LHCN-M2 (cell line): ENCODE measurements around the gene PRR14. TPM values are rescaled to one million over a fixed set of nuclear protein-coding genes. Genes with fewer than 3 reads are reported as not detected.
A peak's percentile ranks its signal among the peaks of the same experiment; 100 is the strongest.

ENCODE experiments used
- DNase-seq: peaks from one replicate; pipeline ENCODE4 v3.0.0-alpha.2; 2012; ENCODE audit warnings: low read depth
- total RNA-seq: library from RNA; depleted of rRNA; stranded (reverse); fragments of >200 nt; gene quantifications from 2 replicates; pipeline ENCODE4 v1.2.3, GENCODE V29; 2014

Gene PRR14
- total RNA-seq, 1 experiment from 2014 or later = 12.7 TPM

DNA sequence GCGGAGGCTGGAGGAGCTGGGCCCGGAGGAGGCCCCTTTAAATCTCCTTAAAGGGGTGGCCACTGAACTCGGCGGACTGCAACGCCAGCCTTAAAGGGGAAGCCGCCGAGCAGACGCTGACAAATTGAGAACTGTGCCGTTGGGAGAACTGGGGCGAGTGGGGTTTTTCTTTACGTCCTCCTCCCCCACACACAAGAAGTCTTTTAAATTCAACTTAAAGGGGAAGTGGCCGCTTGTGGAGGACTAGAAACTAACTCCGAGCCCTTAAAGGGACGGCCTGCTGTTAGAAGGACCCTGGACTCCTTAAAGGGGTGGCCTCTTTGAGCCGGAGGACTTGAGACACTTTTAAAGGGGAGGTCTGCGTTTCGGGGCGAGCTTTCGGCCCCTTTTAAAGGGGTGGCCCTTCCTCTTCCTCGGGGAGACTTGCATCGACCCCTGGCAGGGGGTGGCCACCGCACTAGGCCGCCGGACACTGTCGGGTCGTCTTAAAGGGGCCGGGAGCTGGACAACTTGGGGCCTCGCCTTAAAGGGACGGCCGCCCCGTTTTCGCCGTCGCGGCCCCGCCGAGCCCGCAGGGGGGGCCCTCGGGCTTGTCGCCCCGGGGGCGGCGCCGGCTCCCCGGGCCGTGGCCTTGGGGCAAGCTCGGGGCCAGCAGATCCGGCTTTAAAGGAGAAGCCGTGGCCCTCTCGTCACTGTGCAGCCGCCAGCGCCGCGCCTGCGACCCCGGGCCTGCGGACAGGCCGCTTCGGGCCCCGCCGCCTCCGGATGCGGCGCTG lies 8.2 kb downstream of the PRR14 start:
- DNase-seq = peak; percentile 96

DNA sequence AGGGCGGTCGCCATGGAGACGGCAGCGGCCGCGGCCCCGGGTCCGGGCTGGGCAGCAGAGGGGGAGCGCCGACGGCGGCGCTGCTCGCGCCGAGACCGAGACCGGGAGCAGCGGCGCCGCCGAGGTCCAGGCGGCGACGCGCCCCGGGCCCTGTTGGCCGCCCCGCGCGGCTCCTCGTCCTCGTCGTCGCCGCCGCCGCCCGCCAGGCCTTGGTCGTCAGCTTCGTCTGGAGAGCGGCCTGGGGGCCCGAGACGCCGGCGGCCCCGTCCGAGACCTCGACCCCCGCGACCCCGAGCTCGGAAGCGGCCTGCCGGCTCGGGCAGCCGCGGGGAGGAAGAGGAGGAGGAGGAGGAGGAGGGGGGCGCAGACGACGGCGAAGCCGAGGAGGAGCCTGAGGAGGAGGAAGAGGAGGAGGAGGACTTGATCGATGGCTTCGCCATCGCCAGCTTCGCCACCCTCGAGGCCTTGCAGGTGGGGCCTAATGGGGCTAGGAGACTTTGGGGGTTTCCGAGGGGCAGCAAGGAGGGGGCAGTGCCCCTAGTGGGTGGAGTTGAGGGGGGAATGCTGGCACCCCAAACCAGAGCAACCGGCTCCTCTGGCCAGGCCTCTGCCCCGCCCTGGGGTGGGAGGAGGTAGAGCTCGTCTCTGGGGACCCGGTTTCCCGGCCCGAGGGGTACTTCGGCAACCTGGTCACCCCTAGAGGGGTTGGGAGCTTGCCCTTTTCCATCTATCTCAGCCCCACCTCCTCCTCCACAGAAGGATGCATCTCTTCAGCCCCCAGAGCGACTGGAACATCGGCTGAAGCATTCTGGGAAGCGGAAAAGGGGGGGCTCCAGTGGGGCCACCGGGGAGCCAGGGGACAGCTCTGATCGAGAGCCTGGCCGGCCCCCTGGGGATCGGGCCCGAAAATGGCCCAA lies 9.0 kb downstream of the PRR14 start:
- peak; percentile 14 for DNase-seq

DNA sequence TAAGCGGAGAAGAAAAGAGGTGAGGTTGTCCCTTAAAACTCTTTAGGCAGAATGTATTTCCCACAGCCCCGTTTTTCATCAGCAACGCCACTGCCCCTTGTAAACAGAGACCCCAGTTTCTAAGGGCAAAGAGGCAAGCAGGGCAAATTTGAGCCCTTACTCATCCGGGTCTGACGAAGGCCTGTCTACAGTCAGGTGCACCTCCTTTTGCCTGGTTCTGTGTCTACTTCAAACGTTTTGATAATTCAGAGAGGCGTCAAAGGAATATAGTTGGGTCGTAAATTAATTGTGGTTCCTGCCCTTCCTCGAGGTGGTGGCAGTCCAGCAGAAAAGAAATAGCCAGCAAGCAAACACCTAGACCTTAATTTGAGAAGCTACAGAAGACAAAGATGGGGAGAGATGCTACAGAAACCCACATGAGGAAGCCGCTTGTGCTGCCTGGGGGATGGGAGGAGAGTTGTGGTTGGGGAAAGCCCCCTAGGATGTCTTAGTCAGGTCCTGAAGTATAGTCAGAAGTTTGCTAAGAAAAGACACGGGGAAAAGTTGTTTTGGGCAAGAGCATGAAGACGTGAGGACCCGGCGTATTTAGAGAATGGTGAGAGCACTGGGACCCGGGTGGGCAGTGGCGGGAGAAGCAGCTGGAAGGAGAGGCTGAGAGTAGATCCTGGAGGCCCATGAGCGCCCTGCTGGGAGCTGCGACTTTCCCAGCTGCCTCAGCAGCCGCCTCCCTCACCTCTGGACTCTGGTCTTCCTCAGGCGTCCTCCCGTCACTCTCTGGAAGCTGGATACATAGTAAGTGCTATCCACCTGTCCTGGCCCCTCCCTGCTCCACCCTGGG lies 9.9 kb downstream of the PRR14 start:
- no peak for DNase-seq

DNA sequence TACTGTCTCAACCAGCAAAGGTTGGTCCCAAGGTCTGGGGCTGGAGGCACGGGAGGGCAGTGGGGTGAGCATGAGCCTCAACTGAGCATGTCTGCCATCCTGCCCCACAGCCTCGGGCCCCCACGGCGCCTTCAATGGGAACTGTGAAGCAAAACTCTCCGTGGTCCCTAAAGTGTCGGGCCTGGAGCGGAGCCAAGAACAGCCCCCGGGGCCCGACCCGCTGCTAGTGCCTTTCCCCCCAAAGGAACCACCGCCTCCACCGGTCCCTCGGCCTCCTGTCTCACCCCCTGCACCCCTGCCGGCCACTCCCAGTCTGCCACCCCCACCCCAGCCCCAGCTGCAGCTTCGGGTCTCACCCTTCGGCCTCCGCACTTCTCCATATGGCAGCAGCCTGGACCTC lies 11.7 kb downstream of the PRR14 start:
- no peak for DNase-seq

DNA sequence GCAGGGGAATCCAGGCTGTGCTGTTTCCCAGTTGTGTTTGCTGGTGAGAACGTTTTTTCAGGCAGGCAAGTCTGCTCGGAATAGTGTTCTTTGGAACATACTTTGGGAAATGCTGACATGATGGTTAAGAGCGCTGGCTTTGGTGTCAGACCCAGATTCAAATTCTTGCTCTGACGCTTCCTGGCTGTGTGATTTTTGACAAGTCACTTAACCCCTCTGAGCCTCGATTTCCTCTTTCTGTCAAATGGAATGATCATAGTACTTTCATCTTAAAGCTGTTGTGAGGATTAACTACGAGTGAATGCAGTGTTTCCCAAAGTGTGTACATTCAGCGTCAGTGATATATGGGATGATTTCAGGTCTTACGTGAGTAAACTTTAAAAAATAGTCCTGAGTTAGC lies 12.3 kb downstream of the PRR14 start:
- DNase-seq = no peak

DNA sequence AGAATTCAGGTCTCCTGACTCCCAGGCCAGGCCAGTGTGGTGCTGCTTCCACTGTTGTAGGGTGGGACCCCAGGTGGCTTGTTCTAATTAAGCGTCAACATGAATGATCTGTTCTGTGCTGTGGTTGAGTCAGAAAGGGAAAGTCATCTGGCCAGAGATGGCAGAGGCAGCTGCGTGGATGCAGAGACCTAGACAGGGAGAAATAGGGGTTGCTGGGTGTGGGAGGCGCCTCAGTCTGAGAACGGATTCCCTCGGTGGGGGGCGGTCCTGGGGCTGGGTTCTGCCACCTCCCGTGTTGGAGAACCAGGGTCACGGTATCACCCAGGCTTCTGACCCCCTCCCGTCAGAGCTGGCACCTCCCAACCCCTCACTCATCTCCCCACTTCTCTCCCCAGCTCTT lies 13.1 kb downstream of the PRR14 start:
- DNase-seq = no peak

DNA sequence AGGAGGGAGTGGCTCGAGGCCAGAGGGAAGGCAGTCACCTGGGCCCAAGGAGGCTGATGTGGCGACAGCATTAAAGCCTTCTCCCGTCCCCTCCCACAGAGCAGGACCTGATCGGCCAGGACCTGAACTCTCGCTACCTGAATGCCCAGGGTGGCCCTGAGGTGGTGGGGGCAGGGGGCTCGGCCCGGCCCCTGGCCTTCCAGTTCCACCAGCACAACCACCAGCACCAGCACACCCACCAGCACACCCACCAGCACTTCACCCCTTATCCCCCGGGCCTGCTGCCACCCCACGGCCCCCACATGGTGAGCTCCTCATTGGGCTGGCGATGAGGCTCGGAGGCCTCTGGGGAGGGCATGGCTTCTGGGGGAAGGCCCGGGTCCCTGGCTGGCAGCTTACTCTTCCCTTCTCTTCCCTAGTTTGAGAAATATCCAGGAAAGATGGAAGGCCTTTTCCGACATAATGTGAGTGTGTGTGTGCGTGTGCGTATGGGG lies 13.9 kb downstream of the PRR14 start:
- no peak for DNase-seq

DNA sequence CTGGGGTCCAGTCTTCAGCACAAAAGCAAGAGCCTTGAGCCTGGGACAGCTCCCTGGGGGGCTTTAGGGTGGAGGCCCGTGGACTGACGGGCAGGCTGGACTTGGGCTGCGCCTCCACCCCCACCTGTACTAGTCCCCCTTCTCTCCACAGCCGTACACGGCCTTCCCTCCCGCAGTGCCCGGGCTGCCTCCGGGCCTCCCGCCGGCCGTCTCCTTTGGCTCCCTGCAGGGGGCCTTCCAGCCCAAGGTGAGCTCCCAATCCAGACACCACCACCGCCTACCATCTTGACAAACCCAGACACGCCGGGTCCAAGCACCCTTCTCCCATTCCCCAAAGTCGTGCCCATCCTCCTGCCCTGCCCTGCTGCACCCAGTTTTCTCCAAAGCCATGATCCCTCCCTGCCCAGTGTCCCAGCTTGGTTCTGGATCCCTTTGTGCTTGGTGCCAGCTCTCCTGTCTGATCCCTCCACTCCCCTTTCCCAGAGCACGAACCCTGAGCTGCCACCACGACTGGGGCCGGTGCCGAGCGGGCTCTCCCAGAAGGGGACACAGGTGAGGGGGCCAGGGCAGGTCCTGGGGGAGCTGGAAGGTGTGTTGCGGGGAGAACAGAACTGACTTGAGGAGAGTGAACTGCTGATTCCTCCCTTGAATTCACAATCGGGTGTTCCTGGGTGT lies 14.5 kb downstream of the PRR14 start:
- no peak for DNase-seq

DNA sequence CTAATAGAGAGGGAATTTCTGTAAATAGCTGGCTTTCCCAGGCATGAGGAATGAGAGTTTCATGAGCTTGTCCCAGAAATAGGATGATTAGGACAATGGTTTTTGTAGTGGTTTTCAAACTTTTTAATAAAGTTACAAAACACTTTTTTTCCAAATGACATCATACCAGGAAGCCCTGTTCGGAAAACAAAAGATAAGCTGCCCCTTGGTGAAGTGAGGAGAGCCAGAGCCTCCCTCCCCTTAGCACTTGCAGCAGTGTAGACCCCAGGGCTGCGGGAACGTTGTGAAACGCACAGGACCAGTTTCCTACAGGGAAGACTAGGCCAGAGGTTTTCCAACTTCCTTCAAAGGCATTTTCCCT lies 15.1 kb downstream of the PRR14 start:
- no peak for DNase-seq

DNA sequence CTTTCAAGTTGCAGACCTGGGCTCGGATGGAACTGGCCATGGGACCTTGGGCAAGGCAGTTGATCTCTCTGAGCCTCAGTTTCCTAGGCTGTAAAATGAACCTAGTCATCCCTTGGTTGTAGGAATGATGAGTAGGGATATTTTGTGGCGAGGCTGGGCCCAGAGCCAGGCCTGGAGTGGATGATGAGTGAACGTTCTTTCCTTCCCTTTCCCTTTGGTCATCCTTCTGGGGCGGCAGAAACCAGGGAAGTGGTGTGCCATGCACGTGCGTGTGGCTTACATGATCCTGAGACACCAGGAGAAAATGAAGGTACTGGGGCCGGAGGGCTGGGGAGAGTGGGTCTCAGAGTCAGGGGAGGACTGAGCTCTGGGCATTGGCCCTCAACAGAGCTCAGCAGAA lies 15.9 kb downstream of the PRR14 start:
- DNase-seq = no peak

DNA sequence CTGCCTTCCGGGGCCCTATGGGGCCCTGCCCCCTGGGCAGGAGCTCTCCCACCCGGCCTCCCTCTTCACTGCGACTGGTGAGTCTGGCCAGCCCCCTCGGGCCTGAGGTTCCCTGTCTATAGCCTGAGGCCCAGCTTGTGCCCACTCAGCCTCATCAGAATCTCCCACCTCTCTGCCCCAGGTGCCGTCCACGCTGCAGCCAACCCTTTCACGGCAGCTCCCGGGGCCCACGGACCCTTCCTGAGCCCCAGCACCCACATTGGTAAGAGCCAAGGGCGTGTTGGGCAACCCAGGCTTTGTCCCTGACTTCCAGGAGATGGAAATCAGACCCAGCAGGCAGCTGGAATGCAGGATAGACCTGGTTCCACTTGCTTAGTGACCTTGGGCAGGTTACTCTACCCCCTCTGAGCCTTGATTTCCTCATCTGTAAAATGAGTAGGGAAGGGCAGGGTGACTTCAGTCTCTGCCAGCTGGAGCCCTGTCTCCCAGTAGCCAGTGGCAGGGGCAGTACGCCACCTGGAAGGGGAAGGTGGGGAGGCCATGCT lies 16.7 kb downstream of the PRR14 start:
- no peak for DNase-seq

DNA sequence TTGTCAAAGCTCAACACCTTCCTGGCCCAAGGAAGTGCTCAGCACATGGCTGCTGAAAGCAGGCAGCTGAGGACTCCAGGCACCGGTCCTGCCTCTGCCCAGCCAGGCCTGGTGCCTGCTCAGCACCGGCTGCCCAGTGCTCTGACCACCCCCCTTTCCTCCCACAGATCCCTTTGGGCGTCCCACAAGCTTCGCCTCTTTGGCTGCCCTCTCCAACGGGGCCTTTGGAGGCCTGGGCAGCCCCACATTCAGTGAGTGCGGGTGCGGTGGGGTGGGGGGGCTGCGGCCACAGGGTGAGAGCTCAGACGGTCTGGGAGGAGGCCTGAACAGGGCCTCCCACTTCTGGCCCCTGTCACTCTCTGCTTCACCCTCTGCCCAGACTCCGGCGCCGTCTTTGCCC lies 17.6 kb downstream of the PRR14 start:
- no peak for DNase-seq

DNA sequence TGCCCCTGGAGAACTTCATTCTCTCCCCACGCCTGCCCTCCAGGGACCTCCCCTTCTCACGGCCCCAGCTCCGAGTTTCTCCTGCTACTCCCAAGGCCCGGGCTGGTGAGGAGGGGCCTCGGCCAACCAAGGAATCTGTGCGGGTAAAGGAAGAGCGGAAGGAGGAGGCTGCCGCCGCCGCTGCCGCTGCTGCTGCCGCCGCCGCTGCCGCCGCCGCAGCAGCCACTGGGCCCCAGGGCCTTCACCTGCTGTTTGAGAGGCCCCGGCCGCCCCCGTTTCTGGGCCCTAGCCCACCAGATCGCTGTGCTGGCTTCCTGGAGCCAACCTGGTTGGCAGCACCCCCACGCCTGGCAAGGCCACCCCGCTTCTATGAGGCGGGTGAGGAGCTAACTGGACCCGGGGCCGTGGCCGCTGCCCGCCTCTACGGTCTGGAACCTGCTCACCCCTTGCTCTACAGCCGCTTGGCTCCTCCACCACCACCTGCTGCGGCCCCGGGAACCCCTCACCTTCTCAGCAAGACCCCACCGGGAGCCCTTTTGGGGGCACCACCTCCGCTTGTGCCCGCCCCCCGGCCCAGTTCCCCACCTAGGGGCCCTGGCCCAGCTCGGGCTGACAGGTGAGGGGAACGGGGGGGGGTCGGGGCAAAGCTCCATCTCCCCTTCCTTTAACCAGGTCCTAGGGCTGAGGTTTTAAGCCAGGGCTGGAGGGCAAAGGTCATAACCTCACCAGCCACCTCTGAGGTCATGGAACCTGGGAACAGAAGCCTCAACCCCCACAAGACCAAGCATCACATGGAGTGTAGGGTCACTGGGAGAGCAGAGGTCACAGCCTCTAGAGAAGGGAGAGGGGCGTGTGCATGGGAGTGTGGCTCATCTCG lies 18.5 kb downstream of the PRR14 start:
- no peak for DNase-seq

DNA sequence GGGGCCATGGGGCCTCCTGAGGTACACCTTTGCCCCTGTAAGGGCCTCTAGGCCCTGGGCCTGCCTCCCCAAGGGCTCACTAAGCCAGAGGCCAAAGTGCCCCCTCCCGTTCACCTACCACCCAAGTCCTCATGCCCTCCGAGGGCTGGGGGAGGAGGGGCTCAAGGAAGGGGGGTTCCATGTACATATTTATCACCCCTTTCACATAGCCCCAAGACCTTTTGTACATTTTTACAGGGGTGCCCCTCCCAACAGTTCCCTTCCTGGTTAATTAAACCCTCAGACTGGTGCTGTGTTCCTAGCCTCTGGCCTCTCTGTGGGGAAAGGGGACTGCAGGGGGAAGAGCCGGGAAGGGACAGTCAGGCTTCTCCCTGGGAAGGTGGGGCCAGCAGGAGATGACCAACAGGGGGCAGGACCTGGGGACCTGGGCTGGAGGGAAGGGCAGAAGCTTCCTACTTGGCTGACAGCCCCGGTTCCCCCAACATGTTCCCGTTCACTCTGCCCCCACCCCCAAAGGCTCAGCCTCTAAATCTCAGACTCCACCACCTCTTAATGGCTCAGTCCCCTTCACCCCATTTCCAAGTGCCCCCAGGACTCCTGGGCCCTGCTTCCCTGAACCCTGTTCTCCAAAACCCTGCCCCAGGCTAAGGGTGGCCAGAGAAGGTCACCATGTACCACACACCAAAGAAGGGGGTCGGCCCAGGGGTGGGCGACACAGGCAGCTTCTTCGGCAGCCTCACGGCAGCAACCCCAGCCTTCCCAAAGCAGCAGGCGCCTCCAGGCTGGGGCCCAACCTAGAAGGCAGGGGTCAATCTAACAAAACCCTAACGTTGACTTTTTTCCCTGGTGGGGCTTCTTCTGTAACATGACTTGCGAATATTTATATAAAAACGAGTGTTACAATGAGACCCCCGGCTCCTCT lies 19.4 kb downstream of the PRR14 start:
- no peak for DNase-seq

DNA sequence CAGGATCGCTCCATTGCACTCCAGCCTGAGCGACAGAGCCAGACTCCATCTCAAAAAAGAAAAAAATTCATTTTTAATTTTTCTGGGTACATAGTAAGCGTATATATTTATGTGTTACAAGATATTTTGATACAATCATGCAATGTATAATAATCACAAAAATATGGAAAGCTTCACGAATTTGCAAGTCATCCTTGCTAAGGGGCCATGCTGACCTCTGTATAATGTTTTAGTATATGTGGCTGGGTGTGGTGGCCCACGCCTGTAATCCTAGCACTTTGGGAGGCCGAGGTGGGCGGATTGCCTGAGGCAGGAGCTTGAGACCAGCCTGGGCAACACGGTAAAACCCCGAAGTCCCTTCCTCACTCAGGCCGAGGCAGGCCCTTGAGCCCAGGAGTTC lies 24.4 kb downstream of the PRR14 start:
- no peak for DNase-seq

DNA sequence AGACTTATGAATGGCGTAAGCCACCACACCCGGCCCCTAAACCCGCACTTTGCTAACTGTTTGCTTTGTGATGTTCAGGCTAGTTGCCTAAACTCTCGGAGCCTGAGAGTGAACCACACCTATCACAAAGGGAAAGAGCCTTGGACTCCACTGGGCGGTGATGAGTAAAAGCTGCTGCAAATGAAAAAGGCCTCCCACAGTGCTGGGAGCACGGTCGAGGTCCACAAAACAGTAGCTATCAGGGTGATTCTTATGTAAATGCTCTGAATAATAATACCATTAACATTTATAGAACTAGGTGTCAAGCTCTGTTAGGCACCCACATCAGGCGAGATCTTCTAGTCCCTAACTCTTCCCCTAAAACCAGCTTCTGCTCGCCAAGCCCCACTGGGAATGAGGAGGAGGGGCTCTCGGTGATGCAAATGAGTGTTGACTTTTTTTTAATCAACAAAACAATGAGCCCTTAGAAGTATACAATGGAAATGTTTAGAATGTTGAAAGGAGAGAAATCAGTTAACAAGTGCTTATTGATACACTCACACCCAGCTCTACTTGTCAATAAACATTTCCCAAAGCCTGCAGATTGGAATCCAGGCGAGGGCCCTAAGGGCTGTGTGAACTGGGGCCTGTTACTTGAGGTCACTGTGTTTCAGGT lies 27.3 kb downstream of the PRR14 start:
- DNase-seq = no peak

DNA sequence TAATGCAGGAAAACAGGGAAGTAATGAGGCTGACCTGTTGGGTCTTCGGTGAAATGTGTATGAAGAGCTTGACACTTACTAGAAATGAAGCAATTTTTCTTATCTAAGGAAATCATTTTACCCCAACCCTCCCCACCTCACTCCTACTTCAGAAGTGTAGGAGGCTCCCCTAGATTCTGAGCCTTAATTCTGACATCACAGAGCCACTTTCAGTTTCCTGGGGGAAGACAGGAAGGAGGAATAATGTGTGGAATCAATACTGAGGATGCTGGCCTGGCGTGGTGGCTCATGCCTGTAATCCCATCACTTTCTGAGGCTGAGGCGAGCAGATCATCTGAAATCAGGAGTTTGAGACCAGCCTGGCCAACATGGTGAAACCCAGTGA lies 27.8 kb downstream of the PRR14 start:
- no peak for DNase-seq

DNA sequence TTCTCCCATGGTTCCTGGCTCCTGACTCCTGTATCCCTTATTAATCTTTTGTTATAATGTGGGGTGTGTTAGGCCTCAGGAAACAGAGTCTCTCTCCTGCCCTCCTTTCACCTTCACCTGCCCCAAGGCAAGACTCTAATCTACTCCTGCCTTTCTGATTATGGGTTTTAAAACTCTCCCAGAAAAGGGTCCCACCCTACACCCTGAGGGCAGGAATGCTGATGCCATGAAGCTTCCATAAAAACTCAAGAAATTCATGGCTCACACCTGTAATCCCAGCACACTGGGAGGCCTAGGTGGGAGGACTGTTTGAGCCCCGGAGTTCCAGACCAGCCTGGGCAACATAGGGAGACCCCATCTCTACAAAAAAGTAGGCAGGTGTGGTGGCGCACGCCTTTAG lies 29.6 kb downstream of the PRR14 start:
- no peak for DNase-seq
